Epithelial cell of prostate (primary cell): ENCODE measurements around the gene DROSHA.
"Not testable (repeated sequence)": the region's sequence is repeated elsewhere in the genome, so short reads cannot be mapped to it uniquely, and the experiment has no call there.

ENCODE experiments used
- DNase-seq: peaks from one replicate; pipeline ENCODE4 v3.0.0-alpha.2; 2011; ENCODE audit warnings: low read depth, low spot score
- H3K27ac ChIP-seq: fragments of 450-650 bp; 2 replicates; pipeline ENCODE4 v1.5.1; 2017; ENCODE audit warnings: mild to moderate bottlenecking

The DROSHA gene

DNA sequence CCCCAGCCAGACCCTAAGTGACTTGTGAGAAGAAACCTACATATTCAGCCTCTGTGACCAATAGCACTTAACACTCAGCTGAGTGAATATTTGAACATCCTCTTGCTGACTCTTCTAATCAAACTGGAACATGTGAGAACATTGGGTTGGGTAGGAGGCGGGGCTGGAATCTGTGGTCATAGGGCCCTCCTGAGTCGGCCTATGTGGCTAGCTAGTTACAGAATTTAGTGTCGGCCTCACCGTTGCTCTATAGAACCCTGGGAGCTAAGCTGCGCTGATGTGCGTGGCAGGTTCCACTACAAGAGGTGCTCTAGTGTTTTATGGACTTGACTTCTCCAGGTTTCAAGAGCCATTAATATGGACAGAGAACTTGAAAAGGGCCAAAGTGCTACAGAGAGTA, 138.8 kb downstream of the DROSHA start:
- no peak overlapping the region for H3K27ac ChIP-seq
- DNase-seq = no peak

DNA sequence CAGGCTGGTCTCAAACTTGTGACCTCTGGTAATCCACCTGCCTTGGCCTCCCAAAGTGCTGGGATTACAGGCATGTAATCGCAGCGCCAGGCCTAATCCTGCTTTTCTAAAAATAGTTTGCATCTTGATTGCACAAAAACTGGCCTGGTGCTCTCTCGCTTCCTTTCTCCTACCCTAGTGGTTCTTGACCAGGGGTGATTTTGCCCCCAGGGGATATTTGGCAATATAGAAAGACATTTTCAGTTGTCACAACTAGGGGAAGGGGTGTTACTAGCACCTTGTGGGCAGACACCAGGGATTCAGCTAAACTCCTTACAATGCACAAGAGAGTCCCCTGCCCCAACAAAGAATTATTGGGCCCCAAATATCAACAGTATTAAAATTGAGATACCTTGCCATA, 139.8 kb downstream of the DROSHA start:
- DNase-seq = no peak

DNA sequence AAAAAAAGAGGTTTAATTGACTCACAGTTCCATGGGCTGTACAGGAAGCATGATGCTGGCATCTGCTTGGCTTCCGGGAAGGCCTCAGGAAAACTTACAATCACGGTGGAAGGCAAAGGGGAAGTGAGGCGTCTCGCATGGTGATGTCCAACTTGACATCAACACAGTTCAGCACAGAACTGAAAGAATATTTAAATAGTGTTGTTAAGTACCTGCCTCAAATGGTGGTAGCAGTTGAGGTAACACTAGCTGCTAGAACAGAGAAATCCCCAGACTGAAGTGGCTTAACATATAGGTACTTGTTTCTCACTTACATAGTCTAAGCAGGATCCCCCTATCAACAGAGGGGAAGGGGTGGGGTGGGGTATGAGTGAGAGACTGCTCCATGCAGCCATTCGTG, 141.6 kb downstream of the DROSHA start:
- no peak for DNase-seq
- no peak overlapping the region for H3K27ac ChIP-seq

More for the DNA sequence above, 139.8 kb downstream of the DROSHA start:
- no peak overlapping the region for H3K27ac ChIP-seq

DNA sequence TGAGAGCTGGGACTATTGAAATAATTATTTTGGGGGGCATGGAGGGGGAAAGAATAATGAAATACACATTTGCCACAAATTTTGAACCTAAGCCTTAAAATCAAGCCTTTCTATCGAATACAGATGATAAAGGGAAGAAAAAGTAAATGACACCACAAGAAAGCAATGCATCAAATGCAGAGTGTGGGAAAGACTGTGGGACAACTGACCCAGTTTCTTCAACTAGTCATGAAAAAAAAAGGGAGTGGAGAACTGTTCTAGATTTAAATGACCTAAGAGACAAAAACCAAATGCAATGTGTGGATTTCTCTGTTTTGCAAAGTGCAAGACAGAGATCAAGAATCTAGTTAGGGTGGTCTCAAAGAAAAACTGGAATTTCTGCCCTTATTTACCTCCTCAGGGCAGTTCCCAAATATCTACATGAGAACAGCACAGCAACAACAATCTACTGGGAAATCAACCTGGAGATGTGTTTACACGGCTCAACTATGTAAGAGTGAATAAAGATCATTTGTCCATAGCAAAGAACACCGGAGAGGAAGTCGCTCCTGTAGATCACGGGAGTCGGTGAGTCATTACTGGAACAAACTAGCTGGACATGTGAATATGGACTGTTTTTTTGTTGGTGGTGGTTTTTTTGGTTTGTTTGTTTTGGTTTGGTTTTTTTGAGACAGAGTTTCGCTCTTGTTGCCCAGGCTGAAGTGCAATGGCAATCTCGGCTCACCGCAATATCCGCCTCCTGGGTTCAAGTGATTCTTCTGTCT, 145.9 kb downstream of the DROSHA start:
- DNase-seq = no peak
- no peak overlapping the region for H3K27ac ChIP-seq

DNA sequence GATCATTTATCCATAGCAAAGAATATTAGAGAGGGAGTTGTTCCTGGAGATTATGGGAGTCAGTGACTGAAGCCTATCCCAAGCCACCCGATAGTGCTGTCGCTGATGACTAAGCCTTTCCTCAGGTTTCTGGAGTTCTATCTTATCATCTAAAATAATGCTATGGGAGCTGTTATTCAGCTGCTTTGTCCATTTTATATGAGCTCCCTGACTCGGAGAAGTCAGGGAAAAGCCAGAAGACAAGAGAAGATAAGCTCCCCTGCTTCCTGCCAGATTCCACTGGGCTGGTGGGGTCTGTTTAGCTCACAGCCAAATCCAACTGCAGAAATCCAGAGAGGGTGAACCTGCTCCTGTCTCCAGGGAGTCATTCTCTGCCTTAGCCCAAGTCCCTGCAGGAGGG, 148.2 kb downstream of the DROSHA start:
- no peak overlapping the region for H3K27ac ChIP-seq
- DNase-seq = no peak

DNA sequence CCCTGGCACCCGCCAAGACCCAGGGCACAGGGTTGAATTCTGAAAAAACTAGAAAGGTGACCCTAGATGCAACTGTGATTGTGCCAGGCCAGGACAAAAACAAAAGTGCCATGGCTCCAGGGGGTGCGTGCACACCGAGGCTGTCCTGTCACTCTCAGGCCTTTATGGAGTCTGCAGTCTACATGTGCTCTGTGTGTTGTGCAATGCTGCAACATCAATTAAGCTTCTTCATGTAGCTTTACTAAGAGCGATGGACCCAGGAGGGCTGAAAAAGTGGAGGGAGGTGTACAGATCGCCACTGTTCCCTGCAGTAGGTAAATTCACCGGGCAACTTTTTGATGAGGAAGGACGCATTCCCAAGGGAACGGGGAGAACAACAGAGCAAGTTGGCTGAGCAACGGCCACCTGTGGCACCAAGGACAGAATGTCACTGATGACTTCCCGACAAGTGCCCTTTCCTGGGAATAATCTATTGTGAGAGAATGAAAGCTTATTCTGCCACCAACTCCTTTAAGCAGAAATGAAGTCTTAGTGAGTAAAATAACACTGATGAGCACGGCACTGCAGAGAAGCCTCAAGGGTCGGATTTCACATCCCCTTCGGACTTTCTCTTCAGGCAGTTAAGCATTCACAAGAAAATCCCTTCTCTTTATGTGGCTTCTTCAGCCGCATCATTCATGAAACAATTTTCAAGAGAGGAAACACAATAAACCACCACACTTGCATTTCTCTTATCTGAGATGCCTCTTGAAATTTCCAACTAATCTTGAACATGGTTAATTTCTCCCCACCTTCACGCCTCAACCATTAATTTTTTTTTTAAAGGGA, 149.6 kb downstream of the DROSHA start:
- no peak for DNase-seq
- no peak overlapping the region for H3K27ac ChIP-seq

DNA sequence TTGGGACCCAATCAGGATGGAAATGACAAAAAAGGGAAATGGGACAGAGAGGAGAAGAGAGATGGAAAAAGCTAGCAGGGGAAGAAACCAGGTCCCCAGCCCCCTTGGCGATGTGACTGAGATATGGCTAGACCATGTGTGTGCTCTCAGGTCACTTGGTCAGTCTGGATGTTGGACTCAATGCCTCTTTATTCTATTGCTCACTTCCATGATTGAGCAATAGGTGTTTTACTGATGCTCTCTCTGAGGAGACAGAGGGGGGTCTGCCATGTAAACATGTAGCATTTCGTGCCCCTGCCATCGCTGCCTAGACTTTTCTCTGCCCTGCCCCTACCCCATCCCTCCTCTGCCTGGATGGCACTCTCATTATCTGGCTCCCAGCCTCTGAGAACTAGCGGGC, 150.6 kb downstream of the DROSHA start:
- no peak for DNase-seq
- no peak overlapping the region for H3K27ac ChIP-seq

DNA sequence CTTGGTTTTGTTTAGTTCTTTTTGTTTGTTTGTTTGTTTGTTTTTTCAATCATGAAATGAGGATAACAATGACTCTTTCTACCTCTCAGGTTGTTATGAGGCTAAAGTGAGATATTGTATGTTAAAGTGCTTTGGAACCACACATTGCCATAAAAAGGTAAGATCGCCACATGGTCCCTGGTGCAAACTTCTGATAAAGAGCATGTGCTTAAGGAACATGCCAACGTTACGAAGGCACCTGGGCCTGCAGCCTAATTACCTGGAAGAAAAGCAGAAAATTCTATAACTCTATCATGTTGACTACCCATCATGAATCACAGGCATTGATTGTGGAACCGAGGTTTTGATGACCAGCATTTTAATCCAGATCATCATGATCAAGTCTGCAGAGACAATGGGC, 151.8 kb downstream of the DROSHA start:
- no peak for DNase-seq
- no peak overlapping the region for H3K27ac ChIP-seq

DNA sequence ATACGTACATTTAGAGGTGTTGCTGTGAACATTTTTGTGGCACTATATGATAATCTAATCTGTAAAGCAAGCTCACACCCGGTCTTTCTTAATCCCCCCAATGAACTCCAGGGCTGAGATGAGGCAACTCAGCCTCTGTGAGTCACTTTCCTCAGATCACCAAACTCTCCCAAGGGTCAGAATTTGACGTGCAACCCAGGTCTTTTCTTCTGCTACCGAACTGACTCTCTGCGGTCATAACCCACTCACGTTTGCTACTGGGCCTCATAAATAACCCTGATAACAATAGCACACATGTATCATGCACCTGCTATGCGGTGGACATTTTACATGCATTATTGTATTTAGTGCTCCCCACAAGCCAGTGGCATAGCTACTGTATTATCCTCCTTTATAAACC, 153.1 kb downstream of the DROSHA start:
- no peak for DNase-seq
- H3K27ac ChIP-seq = no peak overlapping the region

DNA sequence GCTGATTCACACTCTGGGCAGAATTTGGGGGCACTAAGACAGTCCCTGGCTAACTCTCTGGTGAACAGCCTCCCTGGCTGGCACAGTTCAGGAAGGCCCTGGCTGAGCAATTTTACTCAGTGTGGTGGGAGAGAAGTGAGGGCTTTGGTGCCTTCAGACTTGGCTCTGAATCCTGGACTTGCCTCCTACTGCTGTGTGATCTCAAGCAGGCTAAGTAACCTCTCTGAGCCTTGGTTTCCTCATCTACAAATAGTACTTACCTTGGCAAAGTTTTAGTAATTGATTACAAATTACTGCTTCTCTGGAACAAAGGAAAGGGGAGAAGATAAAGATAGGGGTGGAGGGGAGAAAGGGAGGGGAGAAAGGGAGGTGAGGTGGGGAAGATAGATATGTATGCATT, 153.8 kb downstream of the DROSHA start:
- H3K27ac ChIP-seq = no peak overlapping the region
- no peak for DNase-seq

DNA sequence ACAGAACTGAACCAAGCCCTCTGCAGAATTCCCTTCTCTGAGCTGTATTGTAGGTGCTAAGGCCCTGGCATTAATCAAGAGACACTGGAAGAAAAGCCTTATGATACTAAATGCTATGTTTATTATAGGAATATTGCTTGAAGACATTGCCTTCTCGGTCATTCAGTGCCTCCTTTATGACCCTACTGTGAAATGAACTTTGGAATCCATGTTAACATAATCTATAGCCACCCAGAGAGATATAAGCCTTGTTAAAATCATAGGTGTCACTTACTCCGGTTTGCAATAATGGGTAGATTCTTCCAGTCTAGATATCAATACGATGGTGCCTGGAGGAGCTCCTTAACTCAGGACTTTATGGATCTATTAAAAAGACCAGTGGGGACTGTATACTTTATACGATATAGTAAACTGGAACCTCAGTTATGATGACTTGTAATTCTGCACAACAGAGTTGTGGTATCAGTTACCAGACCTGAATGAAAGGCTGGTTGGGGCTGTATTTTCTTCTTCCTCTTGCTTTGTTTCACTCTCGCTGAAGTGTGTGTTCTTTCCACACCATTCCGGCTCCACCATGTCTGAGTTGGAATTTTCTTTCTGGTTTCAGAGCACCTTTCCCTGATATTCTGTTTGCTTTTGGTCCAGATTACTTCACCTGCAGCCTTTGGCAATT, 154.5 kb downstream of the DROSHA start:
- DNase-seq = no peak
- H3K27ac ChIP-seq = no peak overlapping the region

DNA sequence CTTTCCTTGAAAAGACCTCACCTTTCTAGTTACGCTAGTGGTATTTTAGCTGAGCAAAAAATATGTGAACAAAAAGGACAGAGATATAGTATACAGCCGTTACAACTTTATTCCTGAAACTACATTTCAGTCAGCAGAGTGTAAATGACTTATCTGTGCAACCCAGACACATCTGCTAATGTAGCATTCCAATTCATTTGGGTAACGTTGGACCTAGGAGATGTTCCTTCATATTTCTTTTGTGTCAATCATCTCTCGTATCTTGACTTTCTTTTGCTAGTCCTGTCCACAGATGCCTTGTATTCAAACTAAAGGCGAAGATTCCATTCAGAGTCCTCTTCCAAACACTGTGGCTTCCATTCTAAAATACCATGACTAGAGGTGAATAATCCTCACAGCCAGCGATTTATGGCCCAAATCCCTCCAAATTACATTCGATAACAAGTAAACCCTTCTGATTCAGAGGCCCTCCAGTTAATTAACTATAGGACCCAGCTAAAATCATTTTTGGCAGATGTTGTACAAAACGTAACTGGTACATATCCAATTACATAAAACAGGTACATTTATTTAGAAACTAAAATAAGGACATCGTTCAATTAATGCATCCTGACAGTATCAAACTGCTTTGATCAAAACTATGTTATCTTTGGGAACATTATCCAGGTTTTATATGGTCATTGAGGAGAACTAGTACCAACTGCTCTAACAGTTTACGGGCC, 155.7 kb downstream of the DROSHA start:
- no peak for DNase-seq
- H3K27ac ChIP-seq = no peak overlapping the region

DNA sequence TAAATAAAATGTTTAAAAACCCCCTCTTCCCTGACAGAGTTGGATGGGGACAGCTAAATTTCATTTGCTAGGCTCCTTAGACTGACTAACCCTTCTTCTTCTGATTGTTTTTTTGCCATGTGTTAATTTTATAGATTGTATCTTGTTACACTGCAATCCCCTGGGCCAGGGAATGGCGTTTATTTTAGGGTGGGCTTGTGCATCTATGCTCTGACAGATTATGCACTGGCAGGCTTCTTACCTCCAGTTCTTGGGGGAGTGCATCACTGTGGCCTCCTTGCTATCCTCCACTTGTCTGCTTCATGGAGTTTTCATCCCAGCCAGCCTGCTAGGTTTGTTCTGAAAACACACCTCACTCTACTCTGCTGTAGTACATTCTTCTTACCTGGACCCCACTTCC, 159.8 kb downstream of the DROSHA start:
- H3K27ac ChIP-seq = no peak overlapping the region
- DNase-seq = no peak

DNA sequence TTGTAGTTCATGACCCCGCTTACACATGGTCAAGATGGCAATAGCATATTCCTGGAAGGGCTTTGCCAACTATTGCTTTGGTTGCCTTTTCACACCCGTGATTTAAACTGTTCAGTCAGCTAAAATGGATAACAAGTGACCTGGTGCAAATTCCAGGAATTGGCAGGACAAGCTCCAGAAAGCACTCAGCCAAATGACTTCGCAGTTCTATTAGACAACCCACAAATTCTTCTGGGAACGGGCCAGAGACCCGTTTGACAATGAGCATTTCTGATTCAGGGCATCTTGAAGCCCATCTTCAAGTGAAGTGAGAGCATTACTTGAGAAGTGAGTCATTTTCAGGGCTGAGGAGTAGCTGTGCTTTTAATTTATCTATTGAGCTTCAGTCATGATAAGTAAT, 165.0 kb downstream of the DROSHA start:
- DNase-seq = no peak
- no peak overlapping the region for H3K27ac ChIP-seq

DNA sequence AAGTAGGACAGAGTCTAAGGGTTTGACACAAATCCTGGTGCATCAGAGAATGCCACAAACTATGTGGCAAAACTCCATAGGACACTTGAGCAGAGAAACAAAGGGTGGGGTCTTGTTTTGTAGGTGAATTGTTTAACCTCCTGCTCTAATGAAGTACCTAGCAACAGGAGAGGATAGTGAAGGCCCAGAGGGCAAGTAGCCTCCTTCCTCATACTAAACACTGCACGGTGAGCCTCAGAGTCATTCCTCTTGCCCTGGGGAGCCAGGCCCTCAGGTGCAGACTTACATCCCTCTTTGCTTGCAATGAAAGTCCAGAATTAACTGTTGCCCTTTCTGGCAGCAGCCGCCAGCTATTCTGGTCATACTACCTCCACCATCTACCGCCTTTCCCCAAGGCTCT, 166.1 kb downstream of the DROSHA start:
- H3K27ac ChIP-seq = no peak overlapping the region
- no peak for DNase-seq

DNA sequence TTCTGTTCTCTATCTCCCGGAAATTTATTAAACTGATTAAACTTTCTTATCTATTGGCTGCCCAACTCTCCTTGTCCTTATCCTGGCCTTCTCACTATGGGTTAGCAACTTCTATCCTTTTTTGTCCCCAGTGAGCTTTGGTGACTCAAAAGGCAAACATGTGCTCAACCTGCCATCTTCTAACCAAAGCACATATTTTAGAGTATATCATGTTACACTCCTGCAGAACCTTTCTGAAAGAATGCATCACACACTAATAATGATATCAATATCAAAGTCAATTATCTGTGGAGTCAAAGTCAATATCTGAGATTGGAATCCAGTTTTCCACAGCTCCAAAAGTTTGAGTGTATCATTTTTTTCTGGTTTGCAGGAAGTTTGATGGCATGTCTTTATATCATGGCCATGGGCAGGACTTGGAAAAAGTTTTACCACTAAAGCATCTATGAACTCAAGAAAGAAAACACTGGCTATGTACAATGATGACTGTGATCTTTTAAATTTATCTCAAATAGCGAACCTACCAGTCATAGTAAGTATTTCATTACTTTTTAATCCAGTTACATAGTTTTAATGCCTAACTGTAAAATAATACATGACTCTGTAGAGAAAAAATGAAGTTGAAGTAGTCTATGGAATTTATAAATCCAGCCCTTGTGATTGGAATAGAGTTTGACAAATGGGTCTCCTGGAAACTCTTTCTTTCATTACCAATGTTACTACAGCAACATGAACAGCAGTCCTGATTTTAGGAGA, 166.8 kb downstream of the DROSHA start:
- DNase-seq = no peak
- H3K27ac ChIP-seq = no peak overlapping the region

DNA sequence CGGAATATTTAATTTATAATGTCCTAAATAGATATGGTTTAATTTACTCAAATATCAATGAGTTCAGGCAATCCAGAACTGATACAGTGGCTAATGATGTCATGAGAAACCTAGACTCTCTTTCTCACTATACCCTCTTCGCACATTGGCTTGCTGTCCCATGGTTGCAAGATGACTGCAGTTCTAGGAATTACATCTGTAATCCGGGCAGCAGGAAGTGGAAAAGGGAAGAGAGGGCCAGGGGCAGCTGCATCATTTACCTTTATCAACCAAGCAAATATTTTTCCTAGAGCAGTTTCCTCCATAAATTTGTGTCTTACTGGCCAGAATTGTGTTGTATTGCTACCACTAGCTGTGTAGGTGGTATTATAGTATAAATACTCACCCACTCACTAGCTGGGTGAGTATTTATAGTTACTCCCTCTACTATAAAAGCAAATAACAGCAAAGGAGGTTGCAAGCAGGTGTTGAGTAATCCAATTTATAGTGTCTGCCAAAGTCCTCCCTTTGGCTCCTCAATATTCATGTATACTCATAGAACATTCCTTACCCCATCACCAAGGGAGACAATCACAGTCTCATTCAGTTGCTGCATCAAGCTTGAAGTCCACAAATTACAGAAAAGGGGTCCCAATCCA, 168.8 kb downstream of the DROSHA start:
- DNase-seq = no peak
- H3K27ac ChIP-seq = no peak overlapping the region

DNA sequence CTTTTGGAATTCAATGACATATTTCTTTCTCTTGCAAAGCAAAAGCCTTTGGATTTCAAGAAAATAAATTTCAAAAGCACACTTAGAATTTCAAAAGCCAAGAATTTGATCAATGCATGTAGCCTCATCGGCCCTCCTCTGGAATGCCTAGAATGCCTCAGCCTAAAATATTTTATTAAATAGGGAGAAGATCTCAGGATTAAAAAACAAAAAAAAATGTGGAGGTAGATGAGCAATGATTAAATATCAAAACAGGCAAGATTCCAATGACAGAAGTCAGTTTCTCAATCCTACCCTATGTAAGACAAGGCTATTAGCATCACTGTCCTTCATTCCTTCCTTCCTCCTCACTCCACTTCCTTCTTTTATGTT, 169.4 kb downstream of the DROSHA start:
- DNase-seq = no peak
- H3K27ac ChIP-seq = no peak overlapping the region

DNA sequence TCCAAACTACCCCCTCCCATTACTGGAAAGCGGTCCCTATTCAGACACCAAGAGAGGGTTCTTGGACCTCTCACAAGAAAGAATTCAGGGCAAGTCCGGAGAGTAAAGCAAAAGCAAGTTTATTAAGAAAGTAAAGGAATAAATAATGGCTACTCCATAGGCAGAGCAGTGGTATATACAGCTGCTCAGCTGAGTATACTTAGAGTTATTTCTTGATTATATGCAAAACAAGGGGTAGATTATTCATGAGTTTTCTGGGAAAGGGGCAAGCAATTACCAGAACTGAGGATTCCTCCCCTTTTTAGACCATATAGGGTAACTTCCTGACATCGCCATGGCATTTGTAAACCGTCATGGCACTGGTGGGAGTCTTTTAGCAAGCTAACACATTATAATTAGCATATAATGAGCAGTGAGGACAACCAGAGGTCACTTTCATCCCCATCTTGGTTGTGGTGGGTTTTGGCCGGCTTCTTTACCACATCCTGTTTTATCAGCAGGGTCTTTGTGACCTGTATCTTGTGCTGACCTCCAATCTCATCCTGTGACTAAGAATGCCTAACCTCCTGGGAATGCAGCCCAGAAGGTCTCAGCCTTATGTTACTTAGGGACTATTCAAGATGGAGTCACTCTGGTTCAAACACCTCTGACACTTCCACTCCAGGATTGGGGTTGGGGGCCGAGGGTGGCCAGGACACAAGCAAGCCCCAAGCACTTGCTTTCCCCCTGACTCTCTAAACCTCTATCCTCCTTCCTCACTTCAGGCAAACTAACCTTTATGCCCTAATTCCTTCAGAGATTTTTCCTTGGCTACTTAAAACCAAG, 170.0 kb downstream of the DROSHA start:
- not testable (repeated sequence) for H3K27ac ChIP-seq, DNase-seq
